Measurements from ENCODE around the gene BSN.

BSN gene

GRCh38 chr3:49655731-49656285 lies 101.5 kb downstream of the BSN start:
- no peak for DNase-seq

GRCh38 chr3:49656541-49657112 lies 102.3 kb downstream of the BSN start:
- DNase-seq: no peak

- no peak for DNase-seq
These were observed 103.1 kb downstream of the BSN start for GRCh38 chr3:49657208-49657915.

- DNase-seq: no peak
These were observed 104.4 kb downstream of the BSN start for GRCh38 chr3:49658711-49659110.

GRCh38 chr3:49659756-49660155 lies 105.5 kb downstream of the BSN start:
- no peak for DNase-seq

GRCh38 chr3:49661281-49661680 lies 107.0 kb downstream of the BSN start:
- DNase-seq: no peak

- no peak for DNase-seq
These were observed 107.7 kb downstream of the BSN start for GRCh38 chr3:49662021-49662420.

GRCh38 chr3:49662720-49663413 lies 108.6 kb downstream of the BSN start:
- DNase-seq: no peak

GRCh38 chr3:49663831-49664230 lies 109.6 kb downstream of the BSN start:
- no peak for DNase-seq

GRCh38 chr3:49664300-49664699 lies 110.0 kb downstream of the BSN start:
- no peak for DNase-seq

GRCh38 chr3:49665822-49666519 lies 111.7 kb downstream of the BSN start:
- DNase-seq: no peak

- no peak for DNase-seq
These were observed 112.3 kb downstream of the BSN start for GRCh38 chr3:49666592-49666991.

GRCh38 chr3:49667701-49668413 lies 113.6 kb downstream of the BSN start:
- DNase-seq: no peak

GRCh38 chr3:49668414-49668797 lies 114.1 kb downstream of the BSN start:
- DNase-seq: no peak

- no peak for DNase-seq
These were observed 114.6 kb downstream of the BSN start for GRCh38 chr3:49668861-49669260.

GRCh38 chr3:49669352-49669751 lies 115.1 kb downstream of the BSN start:
- no peak for DNase-seq

- DNase-seq: no peak
These were observed 116.6 kb downstream of the BSN start for GRCh38 chr3:49670940-49671290.

- peak; percentile 70 for DNase-seq
These were observed 117.3 kb downstream of the BSN start for GRCh38 chr3:49671291-49672288.

GRCh38 chr3:49673121-49673714 lies 118.9 kb downstream of the BSN start:
- DNase-seq: no peak

GRCh38 chr3:49673715-49674496 lies 119.6 kb downstream of the BSN start, which contains the start of gene APEH:
TSS of gene APEH (plus strand) at chr3:49674351. CDS start at chr3:49674402, 51 bp downstream.
- DNase-seq: peak; percentile 98

All from activated gamma-delta T cell treated with Interleukin-2 at 50 U/mL for 16 hours (primary cell).